ENCODE measurements around the gene CALY. TPM values are rescaled to one million over a fixed set of nuclear protein-coding genes. Genes with fewer than 3 reads are reported as not detected.
"Not testable (repeated sequence)": the region's sequence is repeated elsewhere in the genome, so short reads cannot be mapped to it uniquely, and the experiment has no call there.

The CALY gene
- total RNA-seq, 1 donor from 2014 or later: not detected

- no peak for DNase-seq (ENCODE audit: low spot score)
- TF ChIP-seq CTCF (IDR thresholded peaks at IDR 0.05; ENCODE audit: unreplicated experiment): no peak
Measured at GRCh38 chr10:133372507-133372906, 35.8 kb upstream of the CALY start.

GRCh38 chr10:133370030-133370786 is 33.5 kb upstream of the CALY start:
- Mint-ChIP-seq H3K4me3 (ENCODE audit: unreplicated experiment) (peak overlapping the region; percentile 47), H3K36me3 (ENCODE audit: low read depth, unreplicated experiment) (peaks cover 18% of the 10 kb centered on the region), H3K27me3 (ENCODE audit: unreplicated experiment) (peaks cover 11% of the 10 kb centered on the region), H3K9me3 (ENCODE audit: unreplicated experiment) (no peaks in the 10 kb centered on the region), H3K4me1 (ENCODE audit: unreplicated experiment) (peaks cover 4% of the 10 kb centered on the region), H3K27ac (ENCODE audit: unreplicated experiment) (peak overlapping the region; percentile 5)
- DNase-seq (ENCODE audit: low spot score): no peak
- no peak for TF ChIP-seq CTCF (IDR thresholded peaks at IDR 0.05; ENCODE audit: unreplicated experiment)

More at GRCh38 chr10:133372507-133372906, 35.8 kb upstream of the CALY start:
- H3K36me3 Mint-ChIP-seq (ENCODE audit: low read depth, unreplicated experiment): peaks cover 17% of the 10 kb centered on the region
- no peak overlapping the region for H3K27ac Mint-ChIP-seq (ENCODE audit: unreplicated experiment)
- no peaks in the 10 kb centered on the region for H3K9me3 Mint-ChIP-seq (ENCODE audit: unreplicated experiment)
- H3K4me3 Mint-ChIP-seq (ENCODE audit: unreplicated experiment): no peak overlapping the region
- peaks cover 4% of the 10 kb centered on the region for H3K4me1 Mint-ChIP-seq (ENCODE audit: unreplicated experiment)
- H3K27me3 Mint-ChIP-seq (ENCODE audit: unreplicated experiment): peaks cover 23% of the 10 kb centered on the region

GRCh38 chr10:133368153-133368552 is 31.5 kb upstream of the CALY start:
- no peak for DNase-seq (ENCODE audit: low spot score)
- Mint-ChIP-seq H3K4me3 (ENCODE audit: unreplicated experiment) (no peak overlapping the region), H3K4me1 (ENCODE audit: unreplicated experiment) (peaks cover 2% of the 10 kb centered on the region), H3K9me3 (ENCODE audit: unreplicated experiment) (no peaks in the 10 kb centered on the region), H3K36me3 (ENCODE audit: low read depth, unreplicated experiment) (peaks cover 27% of the 10 kb centered on the region), H3K27ac (ENCODE audit: unreplicated experiment) (no peak overlapping the region), H3K27me3 (ENCODE audit: unreplicated experiment) (peaks cover 3% of the 10 kb centered on the region)
- no peak for TF ChIP-seq CTCF (IDR thresholded peaks at IDR 0.05; ENCODE audit: unreplicated experiment)

GRCh38 chr10:133367461-133367860 is 30.8 kb upstream of the CALY start:
- H3K4me1 Mint-ChIP-seq (ENCODE audit: unreplicated experiment); H3K4me3 Mint-ChIP-seq (ENCODE audit: unreplicated experiment); H3K9me3 Mint-ChIP-seq (ENCODE audit: unreplicated experiment); H3K27me3 Mint-ChIP-seq (ENCODE audit: unreplicated experiment); DNase-seq (ENCODE audit: low spot score); H3K27ac Mint-ChIP-seq (ENCODE audit: unreplicated experiment): not testable (repeated sequence)
- peaks cover 27% of the 10 kb centered on the region for H3K36me3 Mint-ChIP-seq (ENCODE audit: low read depth, unreplicated experiment)

GRCh38 chr10:133366751-133367150 is 30.1 kb upstream of the CALY start:
- no peak for DNase-seq (ENCODE audit: low spot score)
- H3K36me3 Mint-ChIP-seq (ENCODE audit: low read depth, unreplicated experiment): peaks cover 34% of the 10 kb centered on the region
- no peaks in the 10 kb centered on the region for H3K4me1 Mint-ChIP-seq (ENCODE audit: unreplicated experiment)
- H3K9me3 Mint-ChIP-seq (ENCODE audit: unreplicated experiment): no peaks in the 10 kb centered on the region
- no peak overlapping the region for H3K4me3 Mint-ChIP-seq (ENCODE audit: unreplicated experiment)
- TF ChIP-seq CTCF (IDR thresholded peaks at IDR 0.05; ENCODE audit: unreplicated experiment): no peak
- peaks cover 5% of the 10 kb centered on the region for H3K27me3 Mint-ChIP-seq (ENCODE audit: unreplicated experiment)
- H3K27ac Mint-ChIP-seq (ENCODE audit: unreplicated experiment): no peak overlapping the region

Measured in endothelial cell (in vitro differentiated cells).